ENCODE measurements around the gene CLN6. TPM values are rescaled to one million over a fixed set of nuclear protein-coding genes. Genes with fewer than 3 reads are reported as not detected.

The CLN6 gene
- total RNA-seq, 1 donor from 2014 or later: 35.3 TPM

DNA sequence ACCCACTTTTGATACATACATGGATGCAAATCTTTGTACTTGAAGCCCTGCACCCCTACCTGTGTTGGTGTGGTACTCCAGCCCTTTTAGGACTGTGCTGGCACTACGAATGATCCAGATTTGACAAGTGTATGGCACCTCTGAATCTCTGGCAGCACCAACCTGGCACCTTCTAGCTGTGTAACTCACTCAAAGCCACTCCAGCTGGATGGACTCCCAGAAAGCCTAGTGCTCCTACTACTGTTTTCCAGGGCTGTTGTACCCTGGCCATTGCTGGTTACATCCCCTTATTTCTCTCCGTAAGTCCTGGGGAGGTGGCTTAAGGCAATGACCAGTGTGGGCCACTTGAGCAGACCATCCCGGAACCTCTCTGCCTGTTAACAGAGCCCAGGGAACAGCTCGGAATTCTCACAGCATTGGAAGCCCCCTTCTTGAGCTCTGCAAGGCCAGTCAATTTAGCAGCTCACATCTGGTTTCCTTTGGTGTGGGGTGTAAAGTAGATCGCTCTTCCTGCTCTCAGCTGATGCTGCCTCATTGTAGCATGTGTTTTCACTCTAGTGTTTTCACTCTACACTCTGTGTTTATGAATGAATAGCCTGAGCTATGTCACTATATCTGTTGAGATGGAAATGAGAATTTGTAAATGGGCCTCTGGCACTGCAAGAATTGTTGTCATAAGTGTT lies 36.6 kb downstream of the CLN6 start:
- peaks cover 15% of the 10 kb centered on the region for H3K4me1 Mint-ChIP-seq
- TF ChIP-seq, protein P1, sequence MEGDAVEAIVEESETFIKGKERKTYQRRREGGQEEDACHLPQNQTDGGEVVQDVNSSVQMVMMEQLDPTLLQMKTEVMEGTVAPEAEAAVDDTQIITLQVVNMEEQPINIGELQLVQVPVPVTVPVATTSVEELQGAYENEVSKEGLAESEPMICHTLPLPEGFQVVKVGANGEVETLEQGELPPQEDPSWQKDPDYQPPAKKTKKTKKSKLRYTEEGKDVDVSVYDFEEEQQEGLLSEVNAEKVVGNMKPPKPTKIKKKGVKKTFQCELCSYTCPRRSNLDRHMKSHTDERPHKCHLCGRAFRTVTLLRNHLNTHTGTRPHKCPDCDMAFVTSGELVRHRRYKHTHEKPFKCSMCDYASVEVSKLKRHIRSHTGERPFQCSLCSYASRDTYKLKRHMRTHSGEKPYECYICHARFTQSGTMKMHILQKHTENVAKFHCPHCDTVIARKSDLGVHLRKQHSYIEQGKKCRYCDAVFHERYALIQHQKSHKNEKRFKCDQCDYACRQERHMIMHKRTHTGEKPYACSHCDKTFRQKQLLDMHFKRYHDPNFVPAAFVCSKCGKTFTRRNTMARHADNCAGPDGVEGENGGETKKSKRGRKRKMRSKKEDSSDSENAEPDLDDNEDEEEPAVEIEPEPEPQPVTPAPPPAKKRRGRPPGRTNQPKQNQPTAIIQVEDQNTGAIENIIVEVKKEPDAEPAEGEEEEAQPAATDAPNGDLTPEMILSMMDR (IDR thresholded peaks at IDR 0.05; ENCODE audit: unreplicated experiment): no peak
- H3K27ac Mint-ChIP-seq: peak overlapping the region; percentile 13
- H3K36me3 Mint-ChIP-seq: peaks cover 30% of the 10 kb centered on the region
- H3K27me3 Mint-ChIP-seq (ENCODE audit: low read depth): no peaks in the 10 kb centered on the region
- DNase-seq (ENCODE audit: low spot score in 2 of 2, unreplicated experiment in 2 of 2): no peak
- H3K9me3 Mint-ChIP-seq: no peaks in the 10 kb centered on the region
- H3K4me3 Mint-ChIP-seq: no peak overlapping the region

DNA sequence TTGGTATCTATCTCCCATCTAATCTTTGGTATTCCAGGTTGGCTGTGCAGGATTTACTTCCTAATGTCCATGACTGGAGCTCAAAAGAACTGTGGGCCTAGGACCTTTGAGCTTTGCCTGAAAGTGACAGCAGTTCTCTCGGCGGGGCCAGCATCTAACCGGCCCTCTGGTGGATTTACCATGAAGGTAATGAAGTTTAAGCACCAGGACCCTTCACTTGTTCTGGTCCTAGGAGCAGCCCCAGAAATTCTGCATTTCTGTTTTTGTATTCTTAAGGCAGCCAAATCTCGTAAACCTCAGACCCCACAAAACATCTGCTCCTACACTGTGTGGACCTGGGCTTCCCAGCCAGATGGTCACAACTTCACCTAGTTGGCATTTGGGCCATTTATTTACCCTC lies 37.4 kb downstream of the CLN6 start:
- Mint-ChIP-seq H3K27ac (peak overlapping the region; percentile 48), H3K9me3 (no peaks in the 10 kb centered on the region), H3K4me1 (peaks cover 21% of the 10 kb centered on the region), H3K27me3 (ENCODE audit: low read depth) (no peaks in the 10 kb centered on the region), H3K36me3 (peaks cover 32% of the 10 kb centered on the region), H3K4me3 (no peak overlapping the region)
- DNase-seq (ENCODE audit: low spot score in 2 of 2, unreplicated experiment in 2 of 2): no peak
- TF ChIP-seq, protein P1 (IDR thresholded peaks at IDR 0.05; ENCODE audit: unreplicated experiment): no peak

DNA sequence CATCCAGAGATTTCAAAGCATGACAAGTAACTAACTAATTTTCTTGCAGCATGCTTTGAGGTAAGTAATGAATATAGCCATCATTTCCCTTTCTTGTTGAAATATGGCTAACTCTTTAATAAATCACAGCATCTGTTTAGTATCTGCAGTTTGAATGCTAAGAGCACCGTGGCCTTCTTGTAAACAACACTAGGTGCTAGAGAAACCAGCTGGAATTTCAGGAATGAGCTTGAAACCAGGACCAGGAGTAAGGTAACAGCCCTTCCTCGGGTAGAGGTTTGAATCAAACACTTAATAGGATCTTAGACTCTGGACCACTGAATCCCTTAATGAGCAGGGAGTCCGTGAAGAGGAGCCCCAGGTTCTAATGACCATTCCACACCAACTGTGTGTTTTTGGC lies 38.0 kb downstream of the CLN6 start:
- Mint-ChIP-seq H3K9me3 (no peaks in the 10 kb centered on the region), H3K27ac (peak overlapping the region; percentile 15), H3K4me3 (no peak overlapping the region), H3K36me3 (peaks cover 32% of the 10 kb centered on the region), H3K4me1 (peaks cover 21% of the 10 kb centered on the region), H3K27me3 (ENCODE audit: low read depth) (no peaks in the 10 kb centered on the region)
- TF ChIP-seq, protein P1 (IDR thresholded peaks at IDR 0.05; ENCODE audit: unreplicated experiment): no peak
- no peak for DNase-seq (ENCODE audit: low spot score in 2 of 2, unreplicated experiment in 2 of 2)

DNA sequence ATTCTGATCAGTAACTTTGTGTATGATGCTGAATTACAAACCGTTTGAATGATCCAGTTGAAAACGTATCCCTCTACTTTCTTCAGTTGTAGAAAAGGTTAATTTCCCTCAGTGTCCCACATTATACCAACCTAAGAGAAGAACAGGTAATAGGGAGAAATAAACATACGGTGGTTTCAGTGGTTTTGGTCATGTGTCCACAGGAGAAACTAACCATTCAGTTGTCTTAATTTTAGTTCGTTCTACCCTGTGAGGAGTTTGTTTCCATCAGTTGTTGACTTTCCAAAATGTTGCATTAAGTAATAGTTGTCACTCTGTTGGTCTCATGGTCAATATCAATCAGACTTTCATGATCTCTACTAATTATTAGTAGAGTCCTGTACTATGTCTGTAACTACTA lies 39.5 kb downstream of the CLN6 start:
- Mint-ChIP-seq H3K36me3 (peaks cover 38% of the 10 kb centered on the region), H3K4me3 (no peak overlapping the region), H3K27me3 (ENCODE audit: low read depth) (no peaks in the 10 kb centered on the region), H3K4me1 (peaks cover 21% of the 10 kb centered on the region), H3K9me3 (no peaks in the 10 kb centered on the region), H3K27ac (peak overlapping the region; percentile 71)
- DNase-seq (ENCODE audit: low spot score in 2 of 2, unreplicated experiment in 2 of 2): no peak
- TF ChIP-seq, protein P1 (IDR thresholded peaks at IDR 0.05; ENCODE audit: unreplicated experiment): no peak

DNA sequence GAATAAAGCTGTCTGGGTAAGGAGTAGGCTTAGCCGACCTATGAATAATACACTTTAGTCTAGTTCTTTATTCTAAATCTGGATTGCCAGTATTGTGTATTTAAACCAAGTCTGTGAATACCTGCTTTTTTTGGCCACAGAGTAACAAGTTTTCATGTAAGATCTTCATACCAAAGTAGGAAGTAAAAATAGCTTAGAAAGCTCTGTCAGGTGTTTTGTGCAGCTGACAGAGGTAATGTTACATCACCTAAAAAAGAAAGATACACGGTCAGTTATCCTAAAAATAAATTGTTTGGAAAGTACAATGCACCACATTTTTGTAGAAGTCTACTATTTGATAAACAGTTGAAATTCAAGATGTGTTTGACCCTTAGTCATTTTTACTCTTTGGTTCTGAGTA lies 40.9 kb downstream of the CLN6 start:
- no peak for DNase-seq (ENCODE audit: low spot score in 2 of 2, unreplicated experiment in 2 of 2)
- Mint-ChIP-seq H3K27me3 (ENCODE audit: low read depth) (no peaks in the 10 kb centered on the region), H3K9me3 (no peaks in the 10 kb centered on the region), H3K4me3 (no peak overlapping the region), H3K36me3 (peaks cover 43% of the 10 kb centered on the region), H3K4me1 (peaks cover 24% of the 10 kb centered on the region), H3K27ac (no peak overlapping the region)
- TF ChIP-seq, protein P1 (IDR thresholded peaks at IDR 0.05; ENCODE audit: unreplicated experiment): no peak

Data from mesothelial cell of epicardium (in vitro differentiated cells).